ENCODE results near the gene CCDC102A.

Gene CCDC102A

GRCh38 chr16:57475711-57476339 is 60.5 kb downstream of the CCDC102A start (continued):
- TF ChIP-seq, protein P1, sequence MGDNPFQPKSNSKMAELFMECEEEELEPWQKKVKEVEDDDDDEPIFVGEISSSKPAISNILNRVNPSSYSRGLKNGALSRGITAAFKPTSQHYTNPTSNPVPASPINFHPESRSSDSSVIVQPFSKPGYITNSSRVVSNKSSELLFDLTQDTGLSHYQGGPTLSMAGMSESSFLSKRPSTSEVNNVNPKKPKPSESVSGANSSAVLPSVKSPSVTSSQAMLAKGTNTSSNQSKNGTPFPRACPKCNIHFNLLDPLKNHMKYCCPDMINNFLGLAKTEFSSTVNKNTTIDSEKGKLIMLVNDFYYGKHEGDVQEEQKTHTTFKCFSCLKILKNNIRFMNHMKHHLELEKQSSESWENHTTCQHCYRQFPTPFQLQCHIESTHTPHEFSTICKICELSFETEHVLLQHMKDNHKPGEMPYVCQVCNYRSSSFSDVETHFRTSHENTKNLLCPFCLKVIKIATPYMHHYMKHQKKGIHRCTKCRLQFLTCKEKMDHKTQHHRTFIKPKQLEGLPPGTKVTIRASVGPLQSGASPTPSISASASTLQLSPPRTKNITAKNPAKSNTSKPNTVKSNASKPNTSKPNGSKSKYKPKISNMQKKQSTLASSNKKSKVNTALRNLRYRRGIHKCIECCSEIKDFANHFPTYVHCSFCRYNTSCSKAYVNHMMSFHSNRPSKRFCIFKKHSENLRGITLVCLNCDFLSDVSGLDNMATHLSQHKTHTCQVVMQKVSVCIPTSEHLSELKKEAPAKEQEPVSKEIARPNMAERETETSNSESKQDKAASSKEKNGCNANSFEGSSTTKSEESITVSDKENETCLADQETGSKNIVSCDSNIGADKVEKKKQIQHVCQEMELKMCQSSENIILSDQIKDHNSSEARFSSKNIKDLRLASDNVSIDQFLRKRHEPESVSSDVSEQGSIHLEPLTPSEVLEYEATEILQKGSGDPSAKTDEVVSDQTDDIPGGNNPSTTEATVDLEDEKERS (tag by site-specific recombination; IDR thresholded peaks at IDR 0.05) = no peak
- TF ChIP-seq ZNF2 (tag by site-specific recombination; IDR thresholded peaks at IDR 0.05) (no peak), BCL11B (tag by site-specific recombination; IDR thresholded peaks at IDR 0.05; ENCODE audit: low read depth) (no peak), MYNN (tag by site-specific recombination; IDR thresholded peaks at IDR 0.05; ENCODE audit: borderline replicate concordance) (no peak), ZNF416 (tag by site-specific recombination; IDR thresholded peaks at IDR 0.05) (no peak), ZNF223 (tag by site-specific recombination; IDR thresholded peaks at IDR 0.05) (no peak), SETDB1 (IDR thresholded peaks at IDR 0.05; ENCODE audit: insufficient read length, low read length) (no peak), ZFP41 (tag by site-specific recombination; IDR thresholded peaks at IDR 0.05; ENCODE audit: borderline replicate concordance) (no peak), ZBTB17 (tag by site-specific recombination; IDR thresholded peaks at IDR 0.05) (peak; percentile 49; the same call in 1 of the 2 replicates), ZNF341 (tag by site-specific recombination; IDR thresholded peaks at IDR 0.05; ENCODE audit: low read depth) (peak; percentile 52), ZNF791 (tag by site-specific recombination; IDR thresholded peaks at IDR 0.05) (no peak), ZNF549 (tag by site-specific recombination; IDR thresholded peaks at IDR 0.05) (no peak), TSHZ1 (tag by site-specific recombination; IDR thresholded peaks at IDR 0.05; ENCODE audit: borderline replicate concordance) (no peak), ZBTB10 (tag by site-specific recombination; IDR thresholded peaks at IDR 0.05) (no peak), ZNF501 (tag by site-specific recombination; IDR thresholded peaks at IDR 0.05) (no peak), TRIM28 (IDR thresholded peaks at IDR 0.05; ENCODE audit: borderline replicate concordance, low read length) (no peak), ZNF600 (tag by site-specific recombination; IDR thresholded peaks at IDR 0.05) (peak; percentile 33; the same call in 1 of the 2 replicates), GLIS2 (tag by site-specific recombination; IDR thresholded peaks at IDR 0.05) (peak; percentile 95), ZNF677 (tag by site-specific recombination; IDR thresholded peaks at IDR 0.05) (no peak), ZNF214 (tag by site-specific recombination; IDR thresholded peaks at IDR 0.05; ENCODE audit: borderline replicate concordance) (no peak), ZNF146 (tag by site-specific recombination; IDR thresholded peaks at IDR 0.05) (no peak), GLI4 (tag by site-specific recombination; IDR thresholded peaks at IDR 0.05) (no peak), ZNF529 (tag by site-specific recombination; IDR thresholded peaks at IDR 0.05; ENCODE audit: insufficient replicate concordance) (no peak)
- TF ChIP-seq, protein P2, sequence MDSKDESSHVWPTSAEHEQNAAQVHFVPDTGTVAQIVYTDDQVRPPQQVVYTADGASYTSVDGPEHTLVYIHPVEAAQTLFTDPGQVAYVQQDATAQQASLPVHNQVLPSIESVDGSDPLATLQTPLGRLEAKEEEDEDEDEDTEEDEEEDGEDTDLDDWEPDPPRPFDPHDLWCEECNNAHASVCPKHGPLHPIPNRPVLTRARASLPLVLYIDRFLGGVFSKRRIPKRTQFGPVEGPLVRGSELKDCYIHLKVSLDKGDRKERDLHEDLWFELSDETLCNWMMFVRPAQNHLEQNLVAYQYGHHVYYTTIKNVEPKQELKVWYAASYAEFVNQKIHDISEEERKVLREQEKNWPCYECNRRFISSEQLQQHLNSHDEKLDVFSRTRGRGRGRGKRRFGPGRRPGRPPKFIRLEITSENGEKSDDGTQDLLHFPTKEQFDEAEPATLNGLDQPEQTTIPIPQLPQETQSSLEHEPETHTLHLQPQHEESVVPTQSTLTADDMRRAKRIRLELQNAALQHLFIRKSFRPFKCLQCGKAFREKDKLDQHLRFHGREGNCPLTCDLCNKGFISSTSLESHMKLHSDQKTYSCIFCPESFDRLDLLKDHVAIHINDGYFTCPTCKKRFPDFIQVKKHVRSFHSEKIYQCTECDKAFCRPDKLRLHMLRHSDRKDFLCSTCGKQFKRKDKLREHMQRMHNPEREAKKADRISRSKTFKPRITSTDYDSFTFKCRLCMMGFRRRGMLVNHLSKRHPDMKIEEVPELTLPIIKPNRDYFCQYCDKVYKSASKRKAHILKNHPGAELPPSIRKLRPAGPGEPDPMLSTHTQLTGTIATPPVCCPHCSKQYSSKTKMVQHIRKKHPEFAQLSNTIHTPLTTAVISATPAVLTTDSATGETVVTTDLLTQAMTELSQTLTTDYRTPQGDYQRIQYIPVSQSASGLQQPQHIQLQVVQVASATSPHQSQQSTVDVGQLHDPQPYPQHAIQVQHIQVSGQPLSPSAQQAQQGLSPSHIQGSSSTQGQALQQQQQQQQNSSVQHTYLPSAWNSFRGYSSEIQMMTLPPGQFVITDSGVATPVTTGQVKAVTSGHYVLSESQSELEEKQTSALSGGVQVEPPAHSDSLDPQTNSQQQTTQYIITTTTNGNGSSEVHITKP (tag by site-specific recombination; IDR thresholded peaks at IDR 0.05) = no peak
- TF ChIP-seq, protein P3, sequence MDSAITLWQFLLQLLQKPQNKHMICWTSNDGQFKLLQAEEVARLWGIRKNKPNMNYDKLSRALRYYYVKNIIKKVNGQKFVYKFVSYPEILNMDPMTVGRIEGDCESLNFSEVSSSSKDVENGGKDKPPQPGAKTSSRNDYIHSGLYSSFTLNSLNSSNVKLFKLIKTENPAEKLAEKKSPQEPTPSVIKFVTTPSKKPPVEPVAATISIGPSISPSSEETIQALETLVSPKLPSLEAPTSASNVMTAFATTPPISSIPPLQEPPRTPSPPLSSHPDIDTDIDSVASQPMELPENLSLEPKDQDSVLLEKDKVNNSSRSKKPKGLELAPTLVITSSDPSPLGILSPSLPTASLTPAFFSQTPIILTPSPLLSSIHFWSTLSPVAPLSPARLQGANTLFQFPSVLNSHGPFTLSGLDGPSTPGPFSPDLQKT (IDR thresholded peaks at IDR 0.05; ENCODE audit: borderline replicate concordance, low read depth, low read length) = no peak

Data from HEK293 (cell line).